ENCODE measurements around the gene GHRHR.
A peak's percentile ranks its signal among the peaks of the same experiment; 100 is the strongest.

Gene GHRHR

GRCh38 chr7:30963842-30964241 lies at the start of gene GHRHR:
Gene GHRHR, plus strand, starts transcription at chr7:30963953. Its CDS starts 116 bp downstream, at chr7:30964069.
- H3K9ac ChIP-seq (ENCODE audit: low read depth, low read length): no peak within 1 kb of the TSS
- no peaks in the 10 kb centered on the region for H4K20me1 ChIP-seq (ENCODE audit: insufficient read depth, low read length)
- no peaks in the 10 kb centered on the region for H3K36me3 ChIP-seq (ENCODE audit: insufficient read depth, low read length)
- no peaks in the 10 kb centered on the region for H3K9me3 ChIP-seq (ENCODE audit: insufficient read depth, low read length, severe bottlenecking)
- H2AFZ ChIP-seq (ENCODE audit: low read depth, low read length): no peak within 1 kb of the TSS
- no peaks in the 10 kb centered on the region for H3K79me2 ChIP-seq (ENCODE audit: insufficient read depth, low read length)
- TF ChIP-seq, protein P1, sequence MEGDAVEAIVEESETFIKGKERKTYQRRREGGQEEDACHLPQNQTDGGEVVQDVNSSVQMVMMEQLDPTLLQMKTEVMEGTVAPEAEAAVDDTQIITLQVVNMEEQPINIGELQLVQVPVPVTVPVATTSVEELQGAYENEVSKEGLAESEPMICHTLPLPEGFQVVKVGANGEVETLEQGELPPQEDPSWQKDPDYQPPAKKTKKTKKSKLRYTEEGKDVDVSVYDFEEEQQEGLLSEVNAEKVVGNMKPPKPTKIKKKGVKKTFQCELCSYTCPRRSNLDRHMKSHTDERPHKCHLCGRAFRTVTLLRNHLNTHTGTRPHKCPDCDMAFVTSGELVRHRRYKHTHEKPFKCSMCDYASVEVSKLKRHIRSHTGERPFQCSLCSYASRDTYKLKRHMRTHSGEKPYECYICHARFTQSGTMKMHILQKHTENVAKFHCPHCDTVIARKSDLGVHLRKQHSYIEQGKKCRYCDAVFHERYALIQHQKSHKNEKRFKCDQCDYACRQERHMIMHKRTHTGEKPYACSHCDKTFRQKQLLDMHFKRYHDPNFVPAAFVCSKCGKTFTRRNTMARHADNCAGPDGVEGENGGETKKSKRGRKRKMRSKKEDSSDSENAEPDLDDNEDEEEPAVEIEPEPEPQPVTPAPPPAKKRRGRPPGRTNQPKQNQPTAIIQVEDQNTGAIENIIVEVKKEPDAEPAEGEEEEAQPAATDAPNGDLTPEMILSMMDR (IDR thresholded peaks at IDR 0.05; ENCODE audit: borderline replicate concordance, extremely low read depth, low read length, poor library complexity, severe bottlenecking): no peak
- TF ChIP-seq EZH2 (IDR thresholded peaks at IDR 0.05; ENCODE audit: borderline replicate concordance, low read depth, low read length, severe bottlenecking): no peak
- H3K4me2 ChIP-seq (ENCODE audit: insufficient read depth, low read length): no peak within 1 kb of the TSS
- no peaks in the 10 kb centered on the region for H3K4me1 ChIP-seq (ENCODE audit: insufficient read depth, low read length)
- no peak within 1 kb of the TSS for H3K27ac ChIP-seq (ENCODE audit: low read length)
- H3K4me3 ChIP-seq (ENCODE audit: low read depth in 1 of 2, low read length in 2 of 2): no peak within 1 kb of the TSS
- H3K27me3 ChIP-seq (ENCODE audit: insufficient read depth, low read length, poor library complexity): peaks cover 3% of the 10 kb centered on the region
- DNase-seq: no peak
- ATAC-seq (ENCODE audit: insufficient read depth, low read depth): no peak

GRCh38 chr7:30914596-30914995 lies 49.2 kb upstream of the GHRHR start:
- ATAC-seq (ENCODE audit: insufficient read depth, low read depth) (0 out of 3 replicates have a peak, but pooled peaks have one; percentile 28), DNase-seq (no peak)
- no peak overlapping the region for H3K9ac ChIP-seq (ENCODE audit: low read depth, low read length)

DNA sequence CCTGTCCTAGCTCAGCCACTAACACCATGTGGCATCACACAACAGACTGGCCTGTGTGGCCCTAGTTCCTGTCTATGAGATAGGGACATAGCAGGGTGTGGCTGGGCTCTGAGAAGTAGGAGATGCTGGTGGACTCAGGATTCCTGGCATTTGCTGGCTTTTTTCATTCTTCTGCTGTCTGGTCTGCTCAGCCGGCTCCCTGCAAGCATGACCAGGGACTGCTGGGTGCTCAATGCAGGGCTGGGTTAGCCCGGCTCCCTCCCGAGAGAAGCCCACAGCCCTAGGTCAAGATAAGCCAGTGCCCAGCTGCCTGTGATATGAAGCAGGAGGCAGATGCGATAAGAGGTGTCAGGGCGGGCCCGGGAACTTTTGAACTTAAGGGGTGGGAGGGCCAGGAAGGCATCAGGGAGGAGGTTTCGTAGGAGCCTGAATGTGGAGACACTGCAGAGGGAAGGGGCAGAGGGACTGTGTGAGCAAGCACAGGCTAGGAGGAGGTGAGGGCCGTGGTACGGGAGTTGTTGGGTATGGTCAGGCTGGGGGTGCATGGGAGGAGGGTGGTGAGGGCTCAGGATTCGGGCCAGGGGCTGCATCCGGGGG lies 48.6 kb upstream of the GHRHR start:
- no peak for ATAC-seq (ENCODE audit: insufficient read depth, low read depth)
- no peaks in the 10 kb centered on the region for H3K9me3 ChIP-seq (ENCODE audit: insufficient read depth, low read length, severe bottlenecking)
- H3K4me2 ChIP-seq (ENCODE audit: insufficient read depth, low read length): no peak overlapping the region
- H3K79me2 ChIP-seq (ENCODE audit: insufficient read depth, low read length): no peaks in the 10 kb centered on the region
- H3K36me3 ChIP-seq (ENCODE audit: insufficient read depth, low read length): no peaks in the 10 kb centered on the region
- H2AFZ ChIP-seq (ENCODE audit: low read depth, low read length): no peak overlapping the region
- H3K4me1 ChIP-seq (ENCODE audit: insufficient read depth, low read length): no peaks in the 10 kb centered on the region
- no peak for DNase-seq
- H3K9ac ChIP-seq (ENCODE audit: low read depth, low read length): no peak overlapping the region
- TF ChIP-seq EZH2 (IDR thresholded peaks at IDR 0.05; ENCODE audit: borderline replicate concordance, low read depth, low read length, severe bottlenecking): no peak
- TF ChIP-seq, protein P1 (IDR thresholded peaks at IDR 0.05; ENCODE audit: borderline replicate concordance, extremely low read depth, low read length, poor library complexity, severe bottlenecking): no peak
- H4K20me1 ChIP-seq (ENCODE audit: insufficient read depth, low read length): no peaks in the 10 kb centered on the region
- H3K4me3 ChIP-seq (ENCODE audit: low read depth in 1 of 2, low read length in 2 of 2): no peak overlapping the region
- no peak overlapping the region for H3K27ac ChIP-seq (ENCODE audit: low read length)
- H3K27me3 ChIP-seq (ENCODE audit: insufficient read depth, low read length, poor library complexity): no peaks in the 10 kb centered on the region

More at GRCh38 chr7:30914596-30914995, 49.2 kb upstream of the GHRHR start:
- Histone ChIP-seq H3K27ac (ENCODE audit: low read length) (no peak overlapping the region), H4K20me1 (ENCODE audit: insufficient read depth, low read length) (no peaks in the 10 kb centered on the region), H3K79me2 (ENCODE audit: insufficient read depth, low read length) (no peaks in the 10 kb centered on the region), H3K4me1 (ENCODE audit: insufficient read depth, low read length) (no peaks in the 10 kb centered on the region), H3K36me3 (ENCODE audit: insufficient read depth, low read length) (no peaks in the 10 kb centered on the region), H3K4me3 (ENCODE audit: low read depth in 1 of 2, low read length in 2 of 2) (no peak overlapping the region), H3K4me2 (ENCODE audit: insufficient read depth, low read length) (no peak overlapping the region), H3K9me3 (ENCODE audit: insufficient read depth, low read length, severe bottlenecking) (no peaks in the 10 kb centered on the region), H2AFZ (ENCODE audit: low read depth, low read length) (no peak overlapping the region), H3K27me3 (ENCODE audit: insufficient read depth, low read length, poor library complexity) (no peaks in the 10 kb centered on the region)
- TF ChIP-seq, protein P1 (IDR thresholded peaks at IDR 0.05; ENCODE audit: borderline replicate concordance, extremely low read depth, low read length, poor library complexity, severe bottlenecking): no peak
- TF ChIP-seq EZH2 (IDR thresholded peaks at IDR 0.05; ENCODE audit: borderline replicate concordance, low read depth, low read length, severe bottlenecking): no peak
